CD4-positive, alpha-beta T cell (primary cell): ENCODE results near the gene ADGRB3. TPM values are rescaled to one million over a fixed set of nuclear protein-coding genes. Genes with fewer than 3 reads are reported as not detected.

Experiments
- ATAC-seq: fragments of 200-7000 bp; cut with Tn5 transposase; one replicate; pipeline ENCODE4 v1.10.0; 2022; ENCODE audit warnings: mild to moderate bottlenecking; ENCODE audit not compliant: poor library complexity
- CTCF ChIA-PET: fragments of 350-600 bp; sonication (Branson Sonifier 250); formaldehyde crosslinking; loops from one replicate; lab custom pipeline; 2021; ENCODE audit warnings: antibody characterized with exemption, inconsistent platforms; lab: Charles Lee
- POLR2A ChIA-PET: fragments of 350-600 bp; sonication (Branson Sonifier 250); formaldehyde crosslinking; loops from one replicate; lab custom pipeline; 2021; ENCODE audit warnings: antibody characterized with exemption, inconsistent platforms; lab: Charles Lee
- DNase-seq, 14 experiments: peaks; one replicate each; pipeline ENCODE4 v3.0.0-alpha.2; 2013 to 2020; ENCODE audit warnings: mixed read lengths in 2 of 14
- H3K27ac ChIP-seq, 2 donors: one replicate each; pipeline versions ENCODE4 v1.5.1 to v1.7.0; 2013; ENCODE audit warnings: low read length in 2 of 2, low read depth in 1 of 2, mild to moderate bottlenecking in 1 of 2
- H3K27me3 ChIP-seq, 2 experiments: 1 replicate in 1 of 2; 2 replicates in 1 of 2; pipeline versions ENCODE4 v1.6.1 to v1.7.0; 2013; ENCODE audit warnings: low read length in 2 of 2, control low read depth in 1 of 2, mild to moderate bottlenecking in 1 of 2, moderate library complexity in 1 of 2; ENCODE audit not compliant: insufficient read depth in 2 of 2, control insufficient read depth in 1 of 2
- H3K36me3 ChIP-seq: one replicate; pipeline ENCODE4 v1.6.1; 2013; ENCODE audit warnings: low read length, control low read depth; ENCODE audit not compliant: insufficient read depth
- H3K4me1 ChIP-seq: one replicate; pipeline ENCODE4 v1.6.1; 2013; ENCODE audit warnings: low read length, control low read depth; ENCODE audit not compliant: insufficient read depth
- H3K4me3 ChIP-seq: one replicate; pipeline ENCODE4 v1.5.1; 2013; ENCODE audit warnings: mild to moderate bottlenecking, low read length, moderate library complexity
- H3K9me3 ChIP-seq, 2 experiments: 1 replicate in 1 of 2; 2 replicates in 1 of 2; pipeline versions ENCODE4 v1.6.1 to v1.7.0; 2013; ENCODE audit warnings: low read length in 2 of 2, mild to moderate bottlenecking in 2 of 2, control low read depth in 1 of 2, moderate library complexity in 1 of 2; ENCODE audit not compliant: control insufficient read depth in 1 of 2, insufficient read depth in 1 of 2
- H3K27ac Mint-ChIP-seq: one replicate; pipeline ENCODE4 v1.8.0; 2020; ENCODE audit warnings: mixed read lengths
- H3K27me3 Mint-ChIP-seq: one replicate; pipeline ENCODE4 v1.8.0; 2021; ENCODE audit warnings: mixed read lengths
- H3K36me3 Mint-ChIP-seq: one replicate; pipeline ENCODE4 v1.8.0; 2021; ENCODE audit warnings: low read depth, mixed read lengths
- H3K4me1 Mint-ChIP-seq: one replicate; pipeline ENCODE4 v1.8.0; 2021; ENCODE audit warnings: low read depth, mixed read lengths
- H3K4me3 Mint-ChIP-seq: one replicate; pipeline ENCODE4 v1.8.0; 2020; ENCODE audit warnings: mild to moderate bottlenecking, mixed read lengths
- H3K9me3 Mint-ChIP-seq: one replicate; pipeline ENCODE4 v1.8.0; 2020; ENCODE audit warnings: mixed read lengths
- intact Hi-C, 2 experiments: fragments of 100-400 bp; cut with DNase I in 1 of 2; cut with micrococcal nuclease in 1 of 2; formaldehyde crosslinking; loops; one replicate each; pipeline versions ENCODE4 v1.15.1 to v1.9.0; 2023 to 2025; cut with DNase I, micrococcal nuclease
- total RNA-seq, 174 experiments: library from RNA in 2 of 174; stranded (reverse) in 2 of 174; gene quantifications; one replicate each; pipeline ENCODE4 v1.2.3 and lab custom pipeline; 2021 to 2026
- TF ChIP-seq, protein P1 (sequence below): fragments of 200-600 bp; IDR thresholded peaks from one replicate; pipeline ENCODE4 v1.8.0; 2022; ENCODE audit warnings: antibody characterized with exemption, mild to moderate bottlenecking

Gene ADGRB3
- total RNA-seq, 2 experiments from 2014 or later = not detected

GRCh38 chr6:68615938-68616337 is 19.1 kb upstream of the ADGRB3 start:
- H3K36me3 Mint-ChIP-seq = no peaks in the 10 kb centered on the region
- Histone ChIP-seq H3K4me3 (no peak overlapping the region), H3K27ac (no peak overlapping the region), H3K9me3 (no peaks in the 10 kb centered on the region), H3K27me3 (no peaks in the 10 kb centered on the region), H3K36me3 (no peaks in the 10 kb centered on the region), H3K4me1 (no peaks in the 10 kb centered on the region)
- ATAC-seq (no peak), DNase-seq (no peak)
- CTCF ChIA-PET = no interaction called here
- TF ChIP-seq, protein P1, sequence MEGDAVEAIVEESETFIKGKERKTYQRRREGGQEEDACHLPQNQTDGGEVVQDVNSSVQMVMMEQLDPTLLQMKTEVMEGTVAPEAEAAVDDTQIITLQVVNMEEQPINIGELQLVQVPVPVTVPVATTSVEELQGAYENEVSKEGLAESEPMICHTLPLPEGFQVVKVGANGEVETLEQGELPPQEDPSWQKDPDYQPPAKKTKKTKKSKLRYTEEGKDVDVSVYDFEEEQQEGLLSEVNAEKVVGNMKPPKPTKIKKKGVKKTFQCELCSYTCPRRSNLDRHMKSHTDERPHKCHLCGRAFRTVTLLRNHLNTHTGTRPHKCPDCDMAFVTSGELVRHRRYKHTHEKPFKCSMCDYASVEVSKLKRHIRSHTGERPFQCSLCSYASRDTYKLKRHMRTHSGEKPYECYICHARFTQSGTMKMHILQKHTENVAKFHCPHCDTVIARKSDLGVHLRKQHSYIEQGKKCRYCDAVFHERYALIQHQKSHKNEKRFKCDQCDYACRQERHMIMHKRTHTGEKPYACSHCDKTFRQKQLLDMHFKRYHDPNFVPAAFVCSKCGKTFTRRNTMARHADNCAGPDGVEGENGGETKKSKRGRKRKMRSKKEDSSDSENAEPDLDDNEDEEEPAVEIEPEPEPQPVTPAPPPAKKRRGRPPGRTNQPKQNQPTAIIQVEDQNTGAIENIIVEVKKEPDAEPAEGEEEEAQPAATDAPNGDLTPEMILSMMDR = no peak
- no peak overlapping the region for H3K27ac Mint-ChIP-seq
- no peak overlapping the region for H3K4me3 Mint-ChIP-seq
- intact Hi-C loops = no loop called here
- no peaks in the 10 kb centered on the region for H3K9me3 Mint-ChIP-seq
- H3K27me3 Mint-ChIP-seq = no peaks in the 10 kb centered on the region
- no peaks in the 10 kb centered on the region for H3K4me1 Mint-ChIP-seq
- POLR2A ChIA-PET = no interaction called here

GRCh38 chr6:68625998-68626397 is 9.1 kb upstream of the ADGRB3 start:
- no peaks in the 10 kb centered on the region for H3K4me1 ChIP-seq
- TF ChIP-seq, protein P1 = no peak
- H3K27ac ChIP-seq = no peak overlapping the region
- Mint-ChIP-seq H3K4me1 (no peaks in the 10 kb centered on the region), H3K27me3 (peaks cover 12% of the 10 kb centered on the region), H3K27ac (no peak overlapping the region), H3K4me3 (no peak overlapping the region), H3K36me3 (no peaks in the 10 kb centered on the region), H3K9me3 (peaks cover 3% of the 10 kb centered on the region)
- intact Hi-C loops = no loop called here
- no peak overlapping the region for H3K4me3 ChIP-seq
- no peaks in the 10 kb centered on the region for H3K36me3 ChIP-seq
- ATAC-seq = no peak
- no peak for DNase-seq
- H3K9me3 ChIP-seq = no peaks in the 10 kb centered on the region
- no peaks in the 10 kb centered on the region for H3K27me3 ChIP-seq
- ChIA-PET CTCF (no interaction called here), POLR2A (no interaction called here)

DNA sequence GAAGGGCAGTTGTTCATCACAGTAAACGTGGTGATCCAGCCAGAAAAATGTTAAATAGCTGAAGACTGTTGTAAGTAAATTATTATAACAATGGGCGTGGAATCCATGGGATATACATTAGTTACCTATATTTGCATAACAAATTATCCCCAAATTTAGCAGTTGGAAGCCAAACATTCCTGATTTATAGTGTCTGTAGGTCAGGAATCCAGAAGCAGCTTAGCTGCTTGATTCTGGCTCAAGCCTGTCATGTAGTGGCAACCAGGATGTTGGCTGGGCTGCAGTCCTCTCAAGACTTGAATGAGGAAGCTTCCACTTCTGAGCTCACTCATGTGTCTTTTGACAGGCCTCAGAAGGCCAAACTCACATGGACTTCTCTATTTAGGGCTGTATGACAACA is 6.9 kb upstream of the ADGRB3 start:
- H3K4me1 Mint-ChIP-seq = no peaks in the 10 kb centered on the region
- H3K4me3 Mint-ChIP-seq = no peak overlapping the region
- intact Hi-C loops = no loop called here
- H3K27me3 Mint-ChIP-seq = peaks cover 19% of the 10 kb centered on the region
- Histone ChIP-seq H3K4me1 (no peaks in the 10 kb centered on the region), H3K4me3 (no peak overlapping the region), H3K36me3 (no peaks in the 10 kb centered on the region), H3K27ac (no peak overlapping the region), H3K27me3 (peaks cover 0 to 4% of the 10 kb centered on the region in 2 experiments), H3K9me3 (no peaks in the 10 kb centered on the region)
- POLR2A ChIA-PET = no interaction called here
- peaks cover 3% of the 10 kb centered on the region for H3K9me3 Mint-ChIP-seq
- DNase-seq (peak in 1 of 14 experiments; percentile 9), ATAC-seq (no peak)
- CTCF ChIA-PET = no interaction called here
- no peak overlapping the region for H3K27ac Mint-ChIP-seq
- H3K36me3 Mint-ChIP-seq = no peaks in the 10 kb centered on the region
- TF ChIP-seq, protein P1 = no peak
